RWPE2 (cell line): ENCODE data around the gene SPRR3.

Source experiments
- ATAC-seq: fragments of 200-7000 bp; cut with Tn5 transposase; 3 replicates; pipeline ENCODE4 v1.9.1; 2021; ENCODE audit warnings: low read depth
- DNase-seq: peaks from one replicate; pipeline ENCODE4 v3.0.0-alpha.2; 2020; ENCODE audit warnings: low spot score
- H3K27ac ChIP-seq: fragments of 450-650 bp; 2 replicates; pipeline ENCODE4 v1.5.1; 2017; ENCODE audit warnings: mild to moderate bottlenecking; ENCODE audit not compliant: poor library complexity, severe bottlenecking
- H3K27me3 ChIP-seq: fragments of 250-450 bp; sonication (Bioruptor Pico); 2 replicates; pipeline ENCODE4 v1.5.1; 2021; ENCODE audit warnings: mild to moderate bottlenecking, moderate library complexity; ENCODE audit not compliant: insufficient read depth, poor library complexity, severe bottlenecking
- H3K36me3 ChIP-seq: fragments of 250-450 bp; sonication (Bioruptor Pico); 2 replicates; pipeline ENCODE4 v1.5.1; 2020; ENCODE audit warnings: low read depth, mild to moderate bottlenecking, moderate library complexity
- H3K4me1 ChIP-seq: fragments of 250-450 bp; sonication (Bioruptor Pico); 2 replicates; pipeline ENCODE4 v1.5.1; 2021; ENCODE audit warnings: mild to moderate bottlenecking, moderate library complexity; ENCODE audit not compliant: insufficient read depth, poor library complexity, severe bottlenecking
- H3K4me3 ChIP-seq: fragments of 250-450 bp; sonication (Bioruptor Pico); 2 replicates; pipeline ENCODE4 v1.5.1; 2021; ENCODE audit warnings: mild to moderate bottlenecking, moderate library complexity; ENCODE audit not compliant: severe bottlenecking
- H3K9me3 ChIP-seq: fragments of 250-450 bp; sonication (Bioruptor Pico); 2 replicates; pipeline ENCODE4 v1.5.1; 2021; ENCODE audit warnings: mild to moderate bottlenecking, moderate library complexity; ENCODE audit not compliant: severe bottlenecking
- CTCF ChIP-seq: fragments of 450-650 bp; IDR thresholded peaks from one replicate; pipeline ENCODE4 v1.5.1; 2017; ENCODE audit warnings: mild to moderate bottlenecking, moderate library complexity; ENCODE audit not compliant: poor library complexity, severe bottlenecking

SPRR3 gene

GRCh38 chr1:152959801-152960451 lies 41.6 kb upstream of the SPRR3 start:
- DNase-seq (no peak), ATAC-seq (no peak)
- no peak overlapping the region for H3K27ac ChIP-seq
- H3K4me1 ChIP-seq: peaks cover 1% of the 10 kb centered on the region
- TF ChIP-seq CTCF: no peak
- no peaks in the 10 kb centered on the region for H3K27me3 ChIP-seq
- no peaks in the 10 kb centered on the region for H3K36me3 ChIP-seq
- H3K9me3 ChIP-seq: no peaks in the 10 kb centered on the region
- H3K4me3 ChIP-seq: no peak overlapping the region

GRCh38 chr1:152960452-152961044 lies 41.0 kb upstream of the SPRR3 start:
- Histone ChIP-seq H3K36me3 (no peaks in the 10 kb centered on the region), H3K4me3 (no peak overlapping the region), H3K27ac (no peak overlapping the region), H3K27me3 (no peaks in the 10 kb centered on the region), H3K4me1 (no peaks in the 10 kb centered on the region), H3K9me3 (no peaks in the 10 kb centered on the region)
- DNase-seq (no peak), ATAC-seq (no peak)
- TF ChIP-seq CTCF: no peak

- Histone ChIP-seq H3K9me3 (no peaks in the 10 kb centered on the region), H3K4me3 (no peak overlapping the region), H3K4me1 (no peaks in the 10 kb centered on the region), H3K27ac (no peak overlapping the region), H3K27me3 (no peaks in the 10 kb centered on the region), H3K36me3 (no peaks in the 10 kb centered on the region)
- no peak for ATAC-seq
- no peak for DNase-seq
- TF ChIP-seq CTCF: no peak
These were observed 40.2 kb upstream of the SPRR3 start for GRCh38 chr1:152961226-152961891.

GRCh38 chr1:152962876-152963415 lies 38.6 kb upstream of the SPRR3 start:
- H3K27me3 ChIP-seq: no peaks in the 10 kb centered on the region
- no peaks in the 10 kb centered on the region for H3K36me3 ChIP-seq
- no peaks in the 10 kb centered on the region for H3K9me3 ChIP-seq
- H3K4me3 ChIP-seq: no peak overlapping the region
- no peak overlapping the region for H3K27ac ChIP-seq
- no peak for DNase-seq
- no peak for TF ChIP-seq CTCF
- no peak for ATAC-seq
- peaks cover 9% of the 10 kb centered on the region for H3K4me1 ChIP-seq
